Esophagus (tissue), 2 donors: ENCODE results near the gene KRTAP10-8. TPM values are rescaled to one million over a fixed set of nuclear protein-coding genes. Genes with fewer than 3 reads are reported as not detected.
"Not testable (repeated sequence)": the region's sequence is repeated elsewhere in the genome, so short reads cannot be mapped to it uniquely, and the experiment has no call there.

Source experiments
- H3K27ac ChIP-seq, 2 donors: one replicate each; pipeline ENCODE4 v1.5.1; 2013; ENCODE audit warnings: low read depth in 2 of 2, mild to moderate bottlenecking in 2 of 2, inconsistent platforms in 1 of 2, low read length in 1 of 2, moderate library complexity in 1 of 2
- H3K27me3 ChIP-seq, 2 donors: one replicate each; pipeline ENCODE4 v1.6.1; 2013; ENCODE audit warnings: low read length in 2 of 2, control low read depth in 1 of 2, mild to moderate bottlenecking in 1 of 2; ENCODE audit not compliant: insufficient read depth in 2 of 2, control insufficient read depth in 1 of 2
- H3K36me3 ChIP-seq, 2 donors: one replicate each; pipeline ENCODE4 v1.6.1; 2013; ENCODE audit warnings: low read length in 1 of 2; ENCODE audit not compliant: control insufficient read depth in 2 of 2, insufficient read depth in 2 of 2
- H3K4me1 ChIP-seq, 2 donors: one replicate each; pipeline ENCODE4 v1.6.1; 2013; ENCODE audit warnings: low read length in 1 of 2; ENCODE audit not compliant: control insufficient read depth in 2 of 2, insufficient read depth in 2 of 2
- H3K4me3 ChIP-seq, 2 donors: one replicate each; pipeline ENCODE4 v1.5.1; 2013; ENCODE audit warnings: low read length in 2 of 2, mild to moderate bottlenecking in 2 of 2, low read depth in 1 of 2, moderate library complexity in 1 of 2
- H3K9me3 ChIP-seq, 2 donors: one replicate each; pipeline ENCODE4 v1.6.1; 2013; ENCODE audit warnings: mild to moderate bottlenecking in 2 of 2, low read depth in 1 of 2, low read length in 1 of 2, moderate library complexity in 1 of 2; ENCODE audit not compliant: control insufficient read depth in 2 of 2, insufficient read depth in 1 of 2
- WGBS, 2 donors: extraction: QIAGEN DNeasy Blood & Tissue Kit; methylation state at CpG; one replicate each; pipeline ENCODE4 v1.1.7; 2013; 5-methylcytosine and 5-hydroxymethylcytosine counted together
- polyA plus RNA-seq, 2 donors: library from polyadenylated mRNA; stranded (reverse); fragments of 200-250 nt; gene quantifications; one replicate each; pipeline ENCODE4 v1.2.3, GENCODE V29; 2013
- donor health status: healthy with polysubstance abuse.
- donor health status: Bipolar disorder and iron deficiency.

The KRTAP10-8 gene
- polyA plus RNA-seq, 2 donors: not detected

GRCh38 chr21:44603911-44604310 lies 8.0 kb upstream of the KRTAP10-8 start:
- Histone ChIP-seq H3K9me3 (no peaks in the 10 kb centered on the region), H3K27me3 (no peaks in the 10 kb centered on the region), H3K27ac (no peak overlapping the region), H3K4me3 (no peak overlapping the region), H3K4me1 (peaks cover 0 to 2% of the 10 kb centered on the region in 2 donors), H3K36me3 (no peaks in the 10 kb centered on the region)
- WGBS, 2 donors: 87 to 88% methylated on average over 8 of the region's 8 CpGs

GRCh38 chr21:44606495-44606894 lies 5.4 kb upstream of the KRTAP10-8 start:
- no peaks in the 10 kb centered on the region for H3K36me3 ChIP-seq
- H3K9me3 ChIP-seq: peaks cover 2 to 3% of the 10 kb centered on the region in 2 donors
- H3K4me3 ChIP-seq: no peak overlapping the region
- no peak overlapping the region for H3K27ac ChIP-seq
- H3K27me3 ChIP-seq: no peaks in the 10 kb centered on the region
- WGBS, 2 donors: 74 to 80% methylated on average over 4 of the region's 4 CpGs
- H3K4me1 ChIP-seq: no peaks in the 10 kb centered on the region

GRCh38 chr21:44609193-44609592 lies 2.7 kb upstream of the KRTAP10-8 start:
- H3K27ac ChIP-seq: no peak overlapping the region
- H3K36me3 ChIP-seq: no peaks in the 10 kb centered on the region
- peaks cover 2 to 9% of the 10 kb centered on the region in 2 donors for H3K9me3 ChIP-seq
- H3K4me1 ChIP-seq: no peaks in the 10 kb centered on the region
- H3K4me3 ChIP-seq: no peak overlapping the region
- H3K27me3 ChIP-seq: no peaks in the 10 kb centered on the region

- not testable (repeated sequence) for H3K27me3 ChIP-seq, H3K27ac ChIP-seq, H3K4me1 ChIP-seq, H3K9me3 ChIP-seq, H3K36me3 ChIP-seq, H3K4me3 ChIP-seq
- WGBS, 2 donors: 86 to 95% methylated on average over 7 of the region's 7 CpGs
Measured at GRCh38 chr21:44610157-44610843, 1.6 kb upstream of the KRTAP10-8 start.

GRCh38 chr21:44611551-44611950 lies 328 bp upstream of the KRTAP10-8 start:
- WGBS, 2 donors: 77 to 80% methylated on average over 4 of the region's 4 CpGs
- H3K4me3 ChIP-seq: no peak overlapping the region
- peaks cover 2 to 9% of the 10 kb centered on the region in 2 donors for H3K9me3 ChIP-seq
- H3K27ac ChIP-seq: no peak overlapping the region
- H3K4me1 ChIP-seq: no peaks in the 10 kb centered on the region
- H3K36me3 ChIP-seq: no peaks in the 10 kb centered on the region
- H3K27me3 ChIP-seq: no peaks in the 10 kb centered on the region

- Histone ChIP-seq H3K36me3 (no peaks in the 10 kb centered on the region), H3K27me3 (no peaks in the 10 kb centered on the region)
- 84 to 86% methylated on average over 11 to 13 of the region's 13 CpGs for WGBS, 2 donors
Measured at GRCh38 chr21:44612669-44613229, 870 bp downstream of the KRTAP10-8 start.

GRCh38 chr21:44613386-44614155 lies 1.7 kb downstream of the KRTAP10-8 start:
- whole genome bisulfite sequencing, 2 donors: 85 to 90% methylated on average over 23 to 26 of the region's 26 CpGs
- H3K4me1 ChIP-seq: no peaks in the 10 kb centered on the region
- H3K36me3 ChIP-seq: no peaks in the 10 kb centered on the region
- no peak overlapping the region for H3K27ac ChIP-seq
- no peaks in the 10 kb centered on the region for H3K27me3 ChIP-seq
- H3K9me3 ChIP-seq: peaks cover 2 to 9% of the 10 kb centered on the region in 2 donors
- H3K4me3 ChIP-seq: no peak overlapping the region

More at GRCh38 chr21:44612669-44613229, 870 bp downstream of the KRTAP10-8 start:
- Histone ChIP-seq H3K4me3 (no peak overlapping the region), H3K9me3 (peaks cover 2 to 9% of the 10 kb centered on the region in 2 donors), H3K4me1 (no peaks in the 10 kb centered on the region), H3K27ac (no peak overlapping the region)

GRCh38 chr21:44614161-44614631 lies 2.3 kb downstream of the KRTAP10-8 start:
- Histone ChIP-seq H3K36me3 (no peaks in the 10 kb centered on the region), H3K9me3 (peaks cover 2 to 9% of the 10 kb centered on the region in 2 donors), H3K27me3 (no peaks in the 10 kb centered on the region), H3K4me3 (no peak overlapping the region), H3K27ac (no peak overlapping the region), H3K4me1 (no peaks in the 10 kb centered on the region)
- 81 to 83% methylated on average over 20 of the region's 20 CpGs for WGBS, 2 donors

- no peaks in the 10 kb centered on the region for H3K36me3 ChIP-seq
- H3K27me3 ChIP-seq: no peaks in the 10 kb centered on the region
- H3K9me3 ChIP-seq: peaks cover 2 to 9% of the 10 kb centered on the region in 2 donors
- no peak overlapping the region for H3K4me3 ChIP-seq
- no peak overlapping the region for H3K27ac ChIP-seq
- 81 to 83% methylated on average over 28 of the region's 28 CpGs for WGBS, 2 donors
- no peaks in the 10 kb centered on the region for H3K4me1 ChIP-seq
Measured at GRCh38 chr21:44614961-44615391, 3.1 kb downstream of the KRTAP10-8 start.
